HepG2 (cell line): ENCODE data around the gene SERINC5. TPM values are rescaled to one million over a fixed set of nuclear protein-coding genes. Genes with fewer than 3 reads are reported as not detected.

Source experiments
- ATAC-seq: fragments of 200-7000 bp; cut with Tn5 transposase; 3 replicates; pipeline ENCODE4 v1.9.1; 2020; ENCODE audit warnings: mild to moderate bottlenecking, moderate library complexity
- BruUV-seq: library from RNA; stranded (reverse); fragments of 400-500 nt; replicated peaks from 2 replicates; lab custom pipeline; 2021; lab: Mats Ljungman, UMichigan
- CTCF ChIA-PET: fragments of 300-600 bp; formaldehyde crosslinking; extraction: SDS; loops from one replicate; lab custom pipeline; 2021; ENCODE audit warnings: low total read pairs, inconsistent platforms, low intra/inter-chr PET ratio; lab: Yijun Ruan, JAX
- POLR2A ChIA-PET: fragments of 350-600 bp; sonication (Branson Sonifier 250); formaldehyde crosslinking; loops from one replicate; lab custom pipeline; 2020; ENCODE audit warnings: antibody characterized with exemption, inconsistent platforms; lab: Yijun Ruan, JAX
- DNase-seq: peaks from one replicate; pipeline ENCODE4 v3.0.0-alpha.2; 2015; ENCODE audit warnings: low spot score
- FAIRE-seq: peaks from 3 replicates; lab custom pipeline; 2011; peaks lifted over from hg19 to GRCh38; lab: Jason Lieb, UNC
- H2AFZ ChIP-seq: one replicate; pipeline ENCODE4 v1.6.1; 2011; ENCODE audit warnings: low read length, inconsistent platforms
- H3K27ac ChIP-seq: fragments of 300-600 bp; 3 replicates; pipeline ENCODE4 v1.8.0; 2011; ENCODE audit warnings: mixed run types, mild to moderate bottlenecking, mixed read lengths, low read length, inconsistent platforms; ENCODE audit not compliant: insufficient read depth; ENCODE audit errors: extremely low read length
- H3K27me3 ChIP-seq, 2 experiments: fragments of 200-600 bp in 1 of 2; 2 replicates in 1 of 2; 3 replicates in 1 of 2; pipeline versions ENCODE4 v1.6.0 to v1.8.0; 2011; ENCODE audit warnings: low read length in 2 of 2, mild to moderate bottlenecking in 2 of 2, moderate library complexity in 2 of 2, inconsistent platforms in 1 of 2; ENCODE audit not compliant: insufficient read depth in 2 of 2, control insufficient read depth in 1 of 2
- H3K36me3 ChIP-seq, 2 experiments: fragments of 200-600 bp in 1 of 2; replicated peaks in 1 of 2; 2 replicates in 1 of 2; 3 replicates in 1 of 2; pipeline versions ENCODE4 v1.5.1 to v1.8.0; 2011; ENCODE audit warnings: low read length in 2 of 2, inconsistent platforms in 1 of 2; ENCODE audit not compliant: insufficient read depth in 2 of 2, control insufficient read depth in 1 of 2
- H3K4me1 ChIP-seq: 2 replicates; pipeline ENCODE4 v1.5.1; 2012; ENCODE audit warnings: low read length, inconsistent platforms; ENCODE audit not compliant: insufficient read depth
- H3K4me2 ChIP-seq: 2 replicates; pipeline ENCODE4 v1.6.0; 2011; ENCODE audit warnings: low read depth, low read length, inconsistent platforms
- H3K4me3 ChIP-seq, 3 experiments: fragments of 200-600 bp in 1 of 3; sonication (generic), shearing (Covaris generic) in 1 of 3; replicated peaks in 1 of 3; 2 replicates each; pipeline ENCODE4 v1.5.1; 2011 to 2016; ENCODE audit warnings: low read length in 3 of 3, inconsistent platforms in 2 of 3, low read depth in 2 of 3, mild to moderate bottlenecking in 2 of 3, control low read depth in 1 of 3, mixed read lengths in 1 of 3; ENCODE audit not compliant: insufficient read depth in 1 of 3
- H3K79me2 ChIP-seq: one replicate; pipeline ENCODE4 v1.6.1; 2011; ENCODE audit warnings: low read length, inconsistent platforms; ENCODE audit not compliant: insufficient read depth
- H3K9ac ChIP-seq: 2 replicates; pipeline ENCODE4 v1.6.0; 2011; ENCODE audit warnings: mild to moderate bottlenecking, low read depth, low read length, inconsistent platforms; ENCODE audit not compliant: insufficient read depth
- H3K9me3 ChIP-seq: 2 replicates; pipeline ENCODE4 v1.5.1; 2012; ENCODE audit warnings: mild to moderate bottlenecking, low read length
- H4K20me1 ChIP-seq: 2 replicates; pipeline ENCODE4 v1.6.0; 2011; ENCODE audit warnings: inconsistent platforms, mild to moderate bottlenecking, low read length, moderate library complexity; ENCODE audit not compliant: insufficient read depth
- CEBPG ChIP-seq: IDR thresholded peaks from 2 replicates; pipeline ENCODE4 v1.6.1; 2016
- HMG20B ChIP-seq: conservative IDR thresholded peaks from 2 replicates; pipeline ENCODE4 v1.6.1; 2016; ENCODE audit warnings: missing genetic modification reagents, missing compliant biosample characterization
- TCF7 ChIP-seq: sonication (generic); IDR thresholded peaks from 2 replicates; pipeline ENCODE4 v1.6.1; 2016; ENCODE audit warnings: antibody characterized with exemption, low read depth
- ZNF121 ChIP-seq: sonication (generic); formaldehyde crosslinking; IDR thresholded peaks from 2 replicates; pipeline ENCODE4 v1.5.0; 2020; ENCODE audit warnings: mild to moderate bottlenecking, missing genetic modification reagents
- ZNF770 ChIP-seq: sonication (generic); formaldehyde crosslinking; IDR thresholded peaks from 2 replicates; pipeline ENCODE4 v1.5.0; 2020; ENCODE audit warnings: mild to moderate bottlenecking, missing genetic modification reagents
- WGBS: methylation state at CpG from one replicate; pipeline ENCODE4 v1.1.6; 2017; ENCODE audit warnings: low lambda C conversion rate; 5-methylcytosine and 5-hydroxymethylcytosine counted together
- in situ Hi-C: cut with HindIII; loops from 2 replicates; pipeline ENCODE4 v1.10.0; 2017; ENCODE audit warnings: low pct_unique_long_range_greater_than_20kb; ENCODE audit not compliant: extremely low pct_ligation_motif_present
- intact Hi-C: fragments of 100-400 bp; cut with micrococcal nuclease; formaldehyde crosslinking; loops from one replicate; pipeline ENCODE4 v1.10.0; 2022; ENCODE audit not compliant: unreplicated experiment
- polyA plus RNA-seq, 8 experiments: library from polyadenylated mRNA; depleted of rRNA in 3 of 8; stranded (reverse) in 7 of 8; unstranded in 1 of 8; fragments of >200 nt; fragmentation: Illumina TruSeq in 4 of 8; extraction: Trizol in 4 of 8; gene quantifications; 2 replicates each; pipeline versions ENCODE4 v1.2.1 to v1.2.3, GENCODE V29; 2011 to 2016; ENCODE audit warnings: low read depth in 4 of 8, missing spikeins in 1 of 8, mixed read lengths in 1 of 8; ENCODE audit not compliant: insufficient read depth in 1 of 8
- total RNA-seq, 5 experiments: library from RNA; depleted of rRNA; stranded (reverse); fragments of >200 nt; fragmentation: Illumina TruSeq; extraction: Trizol; gene quantifications; 2 replicates each; pipeline ENCODE4 v1.2.3, GENCODE V29; 2016; ENCODE audit warnings: low read depth in 1 of 5

The SERINC5 gene
- total and polyA plus RNA-seq, 2 of the 13 experiments (the other 11 are each of a cell fraction or from before 2014, with no cell fraction given): 17.3 to 22.8 TPM

GRCh38 chr5:80216753-80217596 lies 38.9 kb downstream of the SERINC5 start:
- H3K27me3 ChIP-seq: no peaks in the 10 kb centered on the region
- peaks cover 5 to 7% of the 10 kb centered on the region in 2 experiments; a peak in 3 of 5 replicates for H3K36me3 ChIP-seq
- FAIRE-seq: no peak
- H3K9ac ChIP-seq: no peak overlapping the region
- ChIA-PET CTCF (no interaction called here), POLR2A (interaction anchor here (1.2 to 3.7 kb wide), 3 partner anchors 12 to 123 kb away, joined by 4 to 15 read pairs (median 4); no protein-coding TSS in a partner anchor)
- DNase-seq: no peak
- no peaks in the 10 kb centered on the region; the same call in 1 of the 2 replicates for H4K20me1 ChIP-seq
- H3K27ac ChIP-seq: peak overlapping the region; percentile 55
- intact Hi-C loops: no loop called here
- H3K4me3 ChIP-seq: no peak overlapping the region
- no peaks in the 10 kb centered on the region for H3K9me3 ChIP-seq
- no peak overlapping the region for H3K4me2 ChIP-seq
- 84% methylated on average over 12 of the region's 12 CpGs for WGBS
- TF ChIP-seq CEBPG (peak; percentile 65), ZNF770 (CRISPR knock-in tag) (peak; percentile 67; the same call in 1 of the 2 replicates), TCF7 (no peak), ZNF121 (CRISPR knock-in tag) (peak; percentile 89), HMG20B (CRISPR knock-in tag) (no peak)
- BruUV-seq: no TSS peak
- no peak overlapping the region for H2AFZ ChIP-seq
- peaks cover 54% of the 10 kb centered on the region for H3K79me2 ChIP-seq
- ATAC-seq: no peak
- peaks cover 78% of the 10 kb centered on the region for H3K4me1 ChIP-seq
- in situ Hi-C loops: no loop called here
